Sciatic nerve (tissue), 2 donors: Measurements from ENCODE around the gene STAB1. TPM values are rescaled to one million over a fixed set of nuclear protein-coding genes. Genes with fewer than 3 reads are reported as not detected.

ENCODE experiments used
- ATAC-seq: fragments of 200-7000 bp; cut with Tn5 transposase; one replicate; pipeline ENCODE4 v1.9.1; 2020; ENCODE audit warnings: mild to moderate bottlenecking, moderate library complexity
- DNase-seq: peaks from one replicate; pipeline ENCODE4 v3.0.0-alpha.2; 2020; ENCODE audit warnings: low spot score
- intact Hi-C: fragments of 100-400 bp; cut with DNase I; formaldehyde crosslinking; loops from one replicate; pipeline ENCODE4 v1.14.2; 2022
- total RNA-seq: library from RNA; stranded (reverse); fragmentation: NEBNext Ultra II Directional; extraction: Animal tissue kit (Norgen Biotek cat#: 25700); gene quantifications from one replicate; pipeline ENCODE4 v1.2.1, GENCODE V29; 2021
- donor health status: DM: no; HTN: no; CAD: no.
- donor health status: DM: no; HTN: no; CAD: no.

The STAB1 gene
- total RNA-seq, 1 donor from 2014 or later: 256 TPM

- ATAC-seq: peak; percentile 63
- intact Hi-C loops: no loop called here
- no peak for DNase-seq
Measured at GRCh38 chr3:52480768-52481715, 14.1 kb upstream of the STAB1 start.

GRCh38 chr3:52481819-52482521, 13.2 kb upstream of the STAB1 start:
- intact Hi-C loops: no loop called here
- ATAC-seq (no peak), DNase-seq (no peak)

GRCh38 chr3:52483081-52483480, 12.1 kb upstream of the STAB1 start:
- no peak for ATAC-seq

GRCh38 chr3:52483577-52484381, 11.4 kb upstream of the STAB1 start:
- DNase-seq (no peak), ATAC-seq (peak; percentile 44)
- intact Hi-C loops: no loop called here

More at GRCh38 chr3:52483081-52483480, 12.1 kb upstream of the STAB1 start:
- intact Hi-C loops: no loop called here
- DNase-seq: no peak

- intact Hi-C loops: no loop called here
- DNase-seq (no peak), ATAC-seq (peak; percentile 8)
Measured at GRCh38 chr3:52484680-52485461, 10.3 kb upstream of the STAB1 start.

- no peak for DNase-seq
- intact Hi-C loops: no loop called here
- ATAC-seq: no peak
Measured at GRCh38 chr3:52487050-52487787, 7.9 kb upstream of the STAB1 start.

- intact Hi-C loops: no loop called here
- DNase-seq: no peak
- no peak for ATAC-seq
Measured at GRCh38 chr3:52487788-52488691, 7.1 kb upstream of the STAB1 start.

GRCh38 chr3:52488746-52489145, 6.4 kb upstream of the STAB1 start:
- ATAC-seq (no peak), DNase-seq (no peak)
- intact Hi-C loops: no loop called here

GRCh38 chr3:52489453-52489852, 5.7 kb upstream of the STAB1 start:
- ATAC-seq (no peak), DNase-seq (no peak)
- intact Hi-C loops: no loop called here

- no peak for ATAC-seq
- no peak for DNase-seq
- intact Hi-C loops: no loop called here
Measured at GRCh38 chr3:52490035-52490938, 4.9 kb upstream of the STAB1 start.

GRCh38 chr3:52490939-52491526, 4.1 kb upstream of the STAB1 start:
- no peak for DNase-seq
- intact Hi-C loops: no loop called here
- peak; percentile 28 for ATAC-seq

GRCh38 chr3:52492059-52492458, 3.1 kb upstream of the STAB1 start:
- no peak for ATAC-seq
- intact Hi-C loops: no loop called here

GRCh38 chr3:52493232-52494017, 1.7 kb upstream of the STAB1 start:
- DNase-seq: no peak
- no peak for ATAC-seq
- intact Hi-C loops: no loop called here

More at GRCh38 chr3:52492059-52492458, 3.1 kb upstream of the STAB1 start:
- DNase-seq: no peak

- no peak for DNase-seq
- intact Hi-C loops: no loop called here
- no peak for ATAC-seq
Measured at GRCh38 chr3:52494445-52494844, 693 bp upstream of the STAB1 start.
